ENCODE measurements around the gene PPP1R2B.
A peak's percentile ranks its signal among the peaks of the same experiment; 100 is the strongest.
"Not testable (repeated sequence)": the region's sequence is repeated elsewhere in the genome, so short reads cannot be mapped to it uniquely, and the experiment has no call there.

Gene PPP1R2B

GRCh38 chr5:156850206-156850751 is at the start of gene PPP1R2B:
Gene PPP1R2B (plus strand): TSS chr5:156850295. CDS start chr5:156850563, 268 bp downstream.
- DNase-seq = no peak

DNA sequence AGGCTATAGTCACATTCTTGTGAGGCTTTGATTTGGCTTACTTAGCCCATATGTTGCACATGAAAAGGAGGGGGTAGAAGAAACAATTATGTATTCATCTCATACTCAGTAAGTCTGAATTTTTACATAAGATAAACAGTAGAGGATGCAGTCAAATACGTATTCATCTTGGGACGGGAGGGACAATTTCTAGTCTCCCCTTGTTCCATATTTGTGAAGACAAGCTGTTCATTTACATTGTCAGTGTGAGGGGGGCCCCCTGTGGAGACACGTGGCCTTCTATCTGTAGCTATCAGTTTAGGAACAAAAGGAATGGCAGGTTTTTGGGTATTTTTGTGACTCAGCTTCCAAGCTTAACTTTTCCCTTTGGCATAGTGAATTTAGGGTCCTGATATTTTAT is 49.2 kb upstream of the PPP1R2B start:
- peak in 8 of 58 donors; percentile 0 to 21 (median 6) for DNase-seq

- DNase-seq = no peak
Observed at GRCh38 chr5:156802501-156802900, 47.6 kb upstream of the PPP1R2B start.

DNA sequence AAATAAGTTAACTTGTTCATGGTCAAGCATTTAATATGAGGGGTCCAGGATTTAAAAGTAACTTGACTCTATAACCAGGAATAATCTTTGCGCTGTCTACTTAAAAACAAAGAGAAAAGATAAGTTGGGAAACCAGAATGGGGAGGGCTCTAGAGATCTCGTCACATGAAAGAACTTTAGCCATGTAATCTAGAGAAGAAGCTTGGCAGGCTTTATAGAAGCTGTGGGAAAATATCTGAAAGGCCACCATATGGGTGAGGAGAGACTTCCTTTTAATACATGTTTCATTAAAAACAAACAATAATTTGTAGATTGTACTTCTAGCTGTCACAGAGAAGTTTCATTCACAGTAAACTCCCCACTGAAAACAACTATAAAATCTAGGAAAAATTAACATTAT is 46.7 kb upstream of the PPP1R2B start:
- no peak for DNase-seq

GRCh38 chr5:156812959-156813358 is 37.1 kb upstream of the PPP1R2B start:
- DNase-seq = no peak

DNA sequence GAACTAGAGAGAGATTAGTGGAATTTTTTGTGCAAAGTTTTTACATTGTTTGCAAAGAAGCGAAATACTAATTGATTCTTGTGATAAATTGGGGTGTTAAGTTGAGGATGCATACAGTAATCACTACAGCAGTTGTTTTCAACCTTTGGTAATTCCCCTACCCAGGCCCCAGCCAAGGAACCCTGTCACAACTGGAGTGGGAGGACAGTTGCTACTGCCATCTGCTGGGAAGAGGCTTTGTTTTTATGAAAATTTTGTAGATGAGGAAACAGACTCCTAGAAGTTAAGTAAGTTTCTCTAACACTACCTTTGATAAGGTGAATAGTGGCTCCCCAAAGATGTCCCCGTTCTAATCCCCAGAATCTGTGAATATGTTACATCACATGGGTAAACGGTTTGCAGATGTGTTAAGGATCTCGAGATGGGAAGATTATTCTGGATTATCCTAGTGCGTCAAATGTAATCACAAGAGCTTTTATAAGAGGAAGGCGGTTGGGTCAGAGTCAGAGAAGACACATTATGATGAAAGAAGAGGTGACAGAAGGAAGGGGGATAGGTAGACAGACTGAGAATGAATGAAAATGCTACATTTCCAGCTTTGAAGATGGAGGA is 34.0 kb upstream of the PPP1R2B start:
- peak in 7 of 58 donors; percentile 1 to 17 (median 7) for DNase-seq

- no peak for DNase-seq
Observed at GRCh38 chr5:156819537-156819936, 30.6 kb upstream of the PPP1R2B start.

DNA sequence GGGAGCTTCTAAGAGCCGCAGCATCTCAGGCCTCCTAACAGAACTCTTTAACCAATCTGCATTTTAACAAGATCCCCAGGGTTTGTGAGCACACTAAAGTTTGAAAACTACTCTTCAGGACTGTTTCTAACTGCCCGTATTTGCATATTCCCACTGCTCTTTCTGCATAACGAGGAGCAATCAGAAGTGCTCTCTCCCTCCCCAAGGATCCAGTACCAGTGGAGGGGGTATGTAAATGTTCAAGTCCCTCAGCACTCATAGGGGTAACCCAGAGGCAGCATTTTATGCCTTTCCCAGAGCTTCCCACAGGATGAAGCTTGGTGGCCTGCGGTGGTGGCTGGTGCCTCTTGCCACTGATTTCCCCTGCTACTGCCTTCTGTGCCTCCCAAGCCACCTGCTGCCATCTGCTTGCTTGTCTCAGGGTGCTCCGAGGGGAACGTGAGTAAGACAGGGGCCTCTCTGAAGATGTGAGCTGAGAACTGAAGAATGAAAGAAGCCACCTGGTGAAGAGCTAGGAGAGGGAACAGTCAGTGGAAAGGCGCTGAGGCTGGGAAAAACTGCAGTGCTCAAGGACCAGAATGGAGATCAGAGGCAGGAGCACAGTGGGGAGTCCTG is 30.0 kb upstream of the PPP1R2B start:
- DNase-seq = no peak

DNA sequence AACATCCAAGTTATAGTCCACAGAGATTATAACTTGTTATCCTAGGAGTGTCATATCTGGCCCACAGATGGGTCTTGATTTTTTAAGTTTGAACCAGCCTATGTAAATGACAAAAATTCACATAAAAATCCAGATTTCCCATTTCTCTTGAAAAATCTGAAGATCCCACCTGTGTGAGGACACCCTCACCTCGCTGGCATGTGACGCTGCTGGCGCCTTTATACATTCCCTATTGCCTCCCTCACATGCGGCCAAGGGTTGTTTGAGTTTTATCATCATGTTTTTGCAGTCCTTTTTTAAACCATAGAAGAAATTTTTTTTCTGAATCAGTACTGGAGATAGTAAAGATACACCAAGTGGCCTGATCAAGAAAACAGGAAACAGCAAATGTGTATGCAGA is 25.9 kb upstream of the PPP1R2B start:
- DNase-seq = no peak

DNA sequence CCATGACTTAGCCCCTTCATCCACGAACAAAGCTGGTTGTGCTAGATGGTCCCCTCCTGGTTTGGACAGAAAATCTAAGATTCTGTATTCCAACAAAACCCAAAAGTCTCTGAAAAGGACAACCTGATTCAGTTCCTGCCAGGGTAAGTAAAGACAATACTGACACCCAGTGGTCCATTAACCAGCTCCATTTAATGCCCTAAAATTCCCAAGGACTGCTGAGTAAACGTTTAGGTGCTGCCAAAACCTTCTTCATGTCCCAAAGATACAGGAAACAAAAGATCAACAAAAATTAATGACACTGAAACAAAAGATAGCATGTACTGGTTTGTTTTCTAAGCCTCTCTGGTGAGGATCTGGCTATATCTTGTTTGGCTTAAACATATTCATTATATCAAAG is 25.3 kb upstream of the PPP1R2B start:
- DNase-seq = peak in 11 of 58 donors; percentile 1 to 68 (median 2)

GRCh38 chr5:156825688-156826087 is 24.4 kb upstream of the PPP1R2B start:
- no peak for DNase-seq

DNA sequence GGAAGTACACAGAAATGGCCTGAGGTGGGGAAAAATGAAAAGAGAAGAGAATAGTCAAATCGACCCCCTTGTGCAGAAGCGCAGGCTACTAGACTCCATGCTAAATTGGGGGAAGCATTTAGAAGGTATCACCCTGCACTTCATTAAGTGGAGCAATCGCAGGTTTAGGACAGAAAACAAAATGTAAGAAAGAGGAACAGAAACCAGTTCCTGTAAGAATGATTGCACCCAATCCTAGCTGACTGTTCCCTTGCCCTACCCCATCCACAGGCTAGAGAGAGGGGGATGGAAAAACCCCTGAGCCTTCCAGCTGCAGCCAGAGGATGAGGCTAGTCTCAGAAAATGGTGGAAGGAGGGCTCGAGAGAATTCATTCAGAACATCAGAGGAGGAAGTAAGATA is 23.9 kb upstream of the PPP1R2B start:
- DNase-seq = no peak

DNA sequence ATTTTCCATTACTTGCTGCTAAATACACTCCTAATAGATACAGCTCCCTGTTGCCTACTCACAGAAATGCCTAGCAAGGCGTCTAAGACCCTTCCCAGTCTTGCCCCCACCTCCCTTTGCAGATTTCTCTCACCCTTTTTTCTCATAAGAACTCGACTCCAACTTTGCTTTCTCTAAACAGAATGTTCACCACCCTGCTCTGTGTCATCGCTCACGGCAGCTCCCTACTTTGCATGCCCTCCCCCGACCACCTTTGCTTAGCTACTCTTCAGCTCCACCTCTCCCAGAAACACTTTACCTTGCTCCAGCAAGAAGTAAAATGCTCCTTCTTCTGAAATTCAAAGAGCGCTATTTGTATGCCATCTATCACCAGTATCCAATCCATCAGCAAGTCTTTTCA is 15.2 kb upstream of the PPP1R2B start:
- no peak for DNase-seq

DNA sequence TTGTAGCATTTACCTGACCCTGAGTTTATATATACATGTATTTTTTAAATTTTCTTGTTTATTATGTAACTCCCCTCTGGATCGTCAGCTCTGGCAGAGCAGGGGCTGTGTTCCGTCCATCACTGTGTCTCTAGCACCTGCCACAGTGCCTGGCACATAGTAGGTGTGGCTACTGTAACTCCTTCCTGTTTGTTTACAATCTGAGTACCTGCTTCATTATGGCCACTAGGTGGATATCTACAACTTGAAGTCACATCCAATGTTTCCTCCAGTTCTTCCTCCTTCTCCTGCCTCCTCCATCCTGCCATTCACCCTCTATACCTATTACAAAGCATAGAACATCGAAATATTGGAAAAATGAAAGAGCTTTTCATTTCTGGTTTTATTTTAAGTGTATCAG is 14.2 kb upstream of the PPP1R2B start:
- no peak for DNase-seq

GRCh38 chr5:156836846-156837245 is 13.2 kb upstream of the PPP1R2B start:
- no peak for DNase-seq

DNA sequence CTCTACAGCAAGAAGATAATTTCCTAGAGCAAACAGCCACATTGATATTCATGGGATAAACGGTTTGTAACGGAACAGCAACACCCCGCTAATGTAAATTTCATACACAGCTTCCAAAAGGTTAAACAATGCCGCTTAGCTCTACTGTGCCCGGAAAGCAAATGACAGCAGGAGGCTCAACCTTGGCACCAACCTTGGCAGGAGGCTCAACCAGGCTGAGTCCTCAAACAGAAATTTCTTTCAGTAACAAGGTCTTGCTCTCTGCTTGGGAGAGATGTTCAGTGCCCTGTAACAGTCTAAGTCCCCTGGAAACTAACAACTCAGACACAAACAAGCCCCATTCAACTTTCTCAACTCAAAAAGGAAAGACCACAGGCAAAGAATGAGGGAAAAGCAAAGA is 11.1 kb upstream of the PPP1R2B start:
- DNase-seq = peak in 38 of 58 donors; percentile 1 to 67 (median 18)

GRCh38 chr5:156841737-156842136 is 8.4 kb upstream of the PPP1R2B start:
- no peak for DNase-seq

- no peak for DNase-seq
Observed at GRCh38 chr5:156846914-156847313, 3.2 kb upstream of the PPP1R2B start.

DNA sequence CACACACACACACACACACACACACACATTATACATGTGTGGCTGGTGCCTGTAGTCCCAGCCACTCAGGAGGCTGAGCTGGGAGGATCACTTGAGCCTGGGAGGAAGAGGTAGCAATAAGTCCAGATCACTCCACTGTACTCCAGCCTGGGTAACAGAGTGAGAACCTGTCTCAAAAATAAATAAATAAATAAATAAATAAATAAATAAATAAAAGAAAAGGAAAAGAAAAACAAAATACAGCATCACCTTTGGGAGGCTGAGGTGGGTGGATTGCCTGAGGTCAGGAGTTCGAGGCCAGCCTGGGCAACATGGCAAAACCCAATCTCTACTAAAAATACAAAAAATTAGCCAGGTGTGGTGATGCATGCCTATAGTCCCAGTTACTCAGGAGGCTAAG is 1.6 kb upstream of the PPP1R2B start:
- not testable (repeated sequence) for DNase-seq

DNA sequence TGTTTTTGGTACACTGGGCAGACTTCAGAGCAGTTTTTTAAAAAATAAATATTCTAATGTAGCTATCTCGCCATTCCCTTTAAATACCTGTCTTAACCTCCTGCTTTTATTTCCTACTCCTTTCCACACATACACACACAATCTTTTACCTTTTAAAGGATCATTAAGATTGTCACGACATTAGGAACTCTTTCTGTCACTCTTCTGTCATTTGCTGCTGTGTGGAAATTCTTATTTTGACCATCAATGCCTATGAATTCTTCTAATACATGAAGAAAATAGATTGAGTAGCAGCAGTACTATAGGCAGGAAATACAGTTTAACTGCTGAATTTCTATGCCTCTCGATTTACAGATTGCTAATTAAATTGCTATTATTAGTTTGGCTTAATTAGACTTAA is 1.8 kb downstream of the PPP1R2B start:
- DNase-seq = no peak

DNA sequence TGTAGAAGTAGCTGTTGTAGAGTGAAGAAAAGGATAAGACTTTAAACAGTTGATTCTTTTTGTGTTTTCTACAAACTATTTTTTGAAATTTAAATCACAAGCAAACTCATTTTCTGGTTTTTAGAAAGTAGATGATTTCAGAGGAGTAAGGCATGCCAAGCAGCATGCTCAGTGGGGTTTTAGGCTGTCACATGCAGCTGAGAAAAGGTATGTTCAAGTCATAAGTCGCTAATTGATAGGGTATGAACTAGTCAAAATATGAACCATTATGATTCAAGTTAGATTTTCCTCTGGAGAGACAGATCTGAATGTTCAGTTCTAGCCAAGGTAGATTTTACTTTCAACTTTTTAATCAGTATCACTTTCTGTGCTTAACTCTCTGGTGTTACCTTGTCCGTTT is 3.0 kb downstream of the PPP1R2B start:
- DNase-seq = not testable (repeated sequence)

- DNase-seq = no peak
Observed at GRCh38 chr5:156865427-156865826, 15.3 kb downstream of the PPP1R2B start.

- DNase-seq = no peak
Observed at GRCh38 chr5:156870498-156870839, 20.4 kb downstream of the PPP1R2B start.
